NCI-H2196 (cell line): ENCODE data around the gene DUSP15.

Experiments
- DNase-seq: peaks from one replicate; lab custom pipeline; 2025; ENCODE audit not compliant: unreplicated experiment; lab: John Stamatoyannopoulos, UW

The DUSP15 gene

GRCh38 chr20:31894980-31895675, 24.8 kb upstream of the DUSP15 start:
- peak; percentile 31 for DNase-seq

GRCh38 chr20:31890646-31891045, 20.3 kb upstream of the DUSP15 start:
- no peak for DNase-seq

DNA sequence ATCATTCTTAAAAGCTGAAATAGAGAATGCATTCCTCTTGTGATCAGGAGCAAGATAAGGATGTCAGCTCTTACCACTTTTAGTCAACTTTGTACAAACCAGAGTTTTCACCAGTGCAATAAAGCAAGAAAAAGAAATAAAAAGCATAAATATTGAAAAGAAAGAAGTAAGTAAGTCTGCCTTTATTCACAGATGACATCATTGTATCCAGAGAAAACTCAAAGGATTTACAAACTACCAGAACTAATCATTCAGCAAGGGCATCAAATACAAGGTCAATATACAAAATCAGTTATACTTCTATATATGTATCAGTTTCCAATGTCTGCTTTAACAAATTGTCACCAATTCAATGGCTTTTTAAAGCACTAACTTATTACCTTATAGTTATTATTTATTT, 13.5 kb upstream of the DUSP15 start:
- no peak for DNase-seq

GRCh38 chr20:31881945-31882344, 11.6 kb upstream of the DUSP15 start:
- no peak for DNase-seq

GRCh38 chr20:31879143-31879987, 9.0 kb upstream of the DUSP15 start:
- peak; percentile 96 for DNase-seq

GRCh38 chr20:31877684-31878083, 7.4 kb upstream of the DUSP15 start:
- DNase-seq: no peak

DNA sequence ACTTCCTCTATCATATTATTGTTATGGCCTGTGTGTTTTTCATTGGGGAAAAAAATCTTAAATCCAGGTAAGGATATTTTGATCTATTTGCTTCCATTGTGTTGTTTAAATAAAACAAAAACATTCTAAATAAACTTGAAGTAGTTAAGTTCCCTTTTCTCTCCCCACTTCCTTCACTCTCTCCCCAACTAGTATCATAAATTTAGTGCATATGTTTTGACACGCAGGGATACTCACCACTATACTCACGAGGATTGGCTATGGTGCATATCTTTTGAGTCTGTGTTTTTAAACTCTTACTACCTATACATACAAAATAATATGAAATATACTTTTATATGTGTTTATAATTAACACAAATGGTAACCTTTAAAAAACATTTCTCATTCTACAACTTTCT, 5.3 kb upstream of the DUSP15 start:
- no peak for DNase-seq

GRCh38 chr20:31872406-31872805, 2.1 kb upstream of the DUSP15 start:
- DNase-seq: no peak

- no peak for DNase-seq
Measured at GRCh38 chr20:31871618-31871954, 1.3 kb upstream of the DUSP15 start.

DNA sequence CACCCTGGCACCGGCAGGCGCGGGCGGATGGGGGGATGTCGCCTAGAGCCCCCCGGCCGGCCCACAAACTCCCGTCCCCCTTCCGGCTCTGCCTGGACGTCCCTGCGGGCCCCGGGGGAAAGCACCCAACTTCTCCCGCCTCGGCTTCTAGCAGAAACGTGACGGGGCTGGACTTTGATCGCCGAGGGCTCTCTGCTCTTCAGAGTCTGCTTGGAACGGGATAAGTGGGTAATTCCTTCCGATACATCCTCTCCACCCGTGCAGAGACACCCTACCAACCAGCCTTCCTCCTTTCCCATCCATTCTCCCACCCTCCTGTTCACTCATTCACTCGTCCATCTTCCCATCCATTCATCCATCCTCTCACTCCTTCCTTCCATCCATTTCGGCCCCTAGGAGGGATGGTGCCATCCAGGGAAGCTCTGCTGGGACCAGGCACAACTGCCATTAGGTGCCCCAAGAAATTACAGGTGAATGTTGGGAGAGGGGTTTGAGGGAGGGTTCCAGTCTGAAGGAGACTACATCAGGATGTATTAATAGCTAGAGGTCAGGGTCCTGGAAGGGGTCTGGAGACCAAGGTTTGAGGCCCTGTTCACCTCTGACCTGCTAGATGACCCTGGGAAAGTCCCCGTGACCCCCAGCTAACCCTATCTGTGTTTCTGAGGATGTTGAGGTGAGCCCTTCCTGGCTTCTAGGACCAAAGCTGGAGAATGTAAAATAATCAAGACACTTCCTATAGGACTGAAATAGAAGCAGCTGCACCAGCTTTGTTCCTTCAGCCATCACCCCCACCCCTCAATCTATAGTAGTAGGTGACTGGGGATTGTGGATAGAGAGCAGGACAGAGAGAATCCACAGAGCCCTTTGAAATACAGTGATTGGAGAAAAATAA, 645 bp upstream of the DUSP15 start:
- no peak for DNase-seq

DNA sequence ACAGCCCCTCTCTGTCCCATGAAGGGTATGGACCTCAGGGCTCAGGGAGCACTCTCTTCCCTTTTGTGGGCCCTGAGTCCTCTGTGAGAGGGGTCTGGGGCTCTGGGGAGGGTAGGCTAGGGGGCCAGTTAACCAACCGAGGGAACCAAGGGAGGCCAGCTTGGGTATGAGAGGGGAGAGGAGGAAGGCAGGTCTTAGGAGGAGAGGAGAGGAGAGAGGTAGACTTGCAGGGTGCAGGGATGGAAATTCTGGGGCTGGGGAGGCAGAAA, 720 bp downstream of the DUSP15 start:
- DNase-seq: no peak

DNA sequence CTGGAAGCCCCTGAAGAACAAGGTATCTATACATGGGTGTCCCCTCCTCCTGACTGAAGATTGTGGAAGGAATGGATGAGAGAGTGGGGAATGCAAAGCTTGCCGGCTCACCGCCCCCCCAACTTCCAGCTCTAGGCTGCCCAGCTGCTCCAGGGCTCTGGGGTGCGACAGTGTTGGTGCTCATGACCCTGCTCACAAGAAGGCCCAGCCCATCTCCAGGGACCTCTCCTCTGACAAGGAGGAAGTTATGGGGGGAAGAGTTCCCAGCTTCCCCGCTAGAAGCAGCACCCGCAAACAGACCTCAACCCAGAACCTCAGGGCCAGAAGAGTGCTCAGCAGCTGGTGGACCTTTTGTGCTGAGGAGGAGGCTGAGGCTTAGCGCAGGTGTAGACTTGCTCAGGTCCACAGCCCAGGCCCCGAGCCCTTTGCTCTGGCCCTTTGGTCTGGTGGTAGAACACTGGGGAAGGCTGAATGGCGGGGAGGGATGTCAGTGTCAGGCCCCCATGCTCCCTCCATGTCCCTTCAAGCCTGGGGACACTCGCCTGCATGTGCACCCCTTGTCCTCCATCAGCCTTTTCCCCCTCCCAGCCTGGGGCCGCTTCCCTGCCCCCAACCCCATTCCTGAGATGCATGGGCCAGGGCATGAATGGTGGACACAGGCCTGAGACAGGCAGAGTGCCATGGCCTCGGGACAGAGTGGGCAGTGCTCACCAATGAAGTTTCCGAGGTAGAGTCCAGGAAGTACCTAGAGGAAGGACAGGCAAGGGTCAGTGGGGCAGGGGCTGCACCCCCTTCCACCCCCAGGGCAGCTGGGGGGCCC, 1.3 kb downstream of the DUSP15 start:
- DNase-seq: no peak

DNA sequence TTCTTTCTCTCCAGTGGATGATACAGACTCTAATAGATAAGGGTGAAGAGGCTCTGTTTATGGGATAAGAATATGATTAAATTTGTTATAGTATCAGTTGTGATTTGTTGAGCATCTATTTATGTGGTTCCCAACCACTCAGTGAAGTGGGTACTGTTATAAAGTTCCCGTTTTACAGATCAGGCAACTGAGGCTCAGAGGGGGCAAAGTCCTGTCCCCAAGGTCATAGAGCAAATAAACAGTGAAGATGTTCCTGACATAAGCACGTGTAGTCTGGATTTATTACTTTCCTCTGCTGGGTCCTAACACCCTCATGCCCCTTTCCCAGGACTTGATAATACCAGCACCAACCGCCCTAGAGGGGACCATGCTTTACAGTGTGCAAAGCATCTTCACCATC, 4.1 kb downstream of the DUSP15 start:
- no peak for DNase-seq

GRCh38 chr20:31864521-31865400, 5.6 kb downstream of the DUSP15 start:
- no peak for DNase-seq

GRCh38 chr20:31863296-31864085, 6.8 kb downstream of the DUSP15 start:
- DNase-seq: no peak

GRCh38 chr20:31862506-31862905, 7.8 kb downstream of the DUSP15 start:
- no peak for DNase-seq

DNA sequence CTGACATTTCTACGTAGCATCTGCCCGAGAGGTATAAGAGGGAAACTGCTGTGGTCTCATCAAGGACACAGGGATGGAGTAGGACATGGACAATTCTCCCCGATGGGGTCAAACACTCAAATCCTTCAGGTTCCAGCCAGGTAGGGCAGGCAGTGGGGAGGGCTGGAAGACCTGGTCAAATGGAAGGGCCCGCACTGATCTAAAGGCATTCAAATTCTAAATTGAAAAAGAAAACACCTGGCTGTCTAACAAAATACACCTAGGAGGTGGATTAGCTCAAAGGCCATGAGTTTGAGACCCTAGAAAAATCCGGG, 8.2 kb downstream of the DUSP15 start:
- DNase-seq: no peak

DNA sequence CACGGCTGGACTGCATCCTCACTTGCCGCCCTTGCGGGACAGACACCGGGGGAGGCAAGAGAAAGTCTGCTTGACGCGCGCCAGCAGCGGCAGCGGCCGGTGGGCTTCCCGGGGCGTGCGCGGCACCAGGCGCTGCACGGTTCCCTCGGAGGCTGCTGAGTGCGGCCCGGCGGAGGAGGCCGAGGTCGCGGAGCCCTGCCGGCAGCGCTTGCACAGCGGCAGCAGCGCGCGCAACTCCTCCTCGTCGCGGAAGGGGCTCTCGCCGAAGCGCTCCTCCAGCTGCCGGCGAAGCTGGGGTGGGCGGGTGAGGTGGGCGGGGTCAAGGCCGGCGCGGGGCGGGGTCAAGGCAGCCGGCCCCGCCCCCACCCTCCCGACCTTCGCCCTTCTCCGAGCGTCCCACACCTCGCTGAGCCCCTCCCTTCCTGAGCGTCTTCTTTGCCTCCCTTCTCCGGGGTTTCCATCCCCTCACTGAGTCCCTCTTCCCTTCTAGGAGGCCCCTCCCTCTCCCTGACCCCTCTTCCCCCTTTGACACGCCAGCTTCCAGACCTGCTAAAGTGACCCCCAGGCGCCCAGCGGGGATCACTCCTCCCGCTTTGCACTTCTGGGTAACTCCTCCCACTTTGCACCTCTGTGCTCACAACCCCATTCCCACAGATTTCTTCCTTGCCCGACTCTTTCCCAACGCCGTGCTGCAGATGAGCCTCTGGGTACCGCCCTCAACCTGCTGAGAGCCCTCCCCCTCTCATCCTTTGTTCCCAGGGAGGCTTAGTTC, 8.8 kb downstream of the DUSP15 start:
- DNase-seq: peak; percentile 86

- DNase-seq: no peak
Measured at GRCh38 chr20:31861135-31861384, 9.3 kb downstream of the DUSP15 start.
